ENCODE data around the gene COL19A1. TPM values are rescaled to one million over a fixed set of nuclear protein-coding genes. Genes with fewer than 3 reads are reported as not detected.
"Not testable (repeated sequence)": the region's sequence is repeated elsewhere in the genome, so short reads cannot be mapped to it uniquely, and the experiment has no call there.

Gene COL19A1
- total and polyA plus RNA-seq, 9 donors, result 0.20 to 0.23 TPM; not detected in 7

DNA sequence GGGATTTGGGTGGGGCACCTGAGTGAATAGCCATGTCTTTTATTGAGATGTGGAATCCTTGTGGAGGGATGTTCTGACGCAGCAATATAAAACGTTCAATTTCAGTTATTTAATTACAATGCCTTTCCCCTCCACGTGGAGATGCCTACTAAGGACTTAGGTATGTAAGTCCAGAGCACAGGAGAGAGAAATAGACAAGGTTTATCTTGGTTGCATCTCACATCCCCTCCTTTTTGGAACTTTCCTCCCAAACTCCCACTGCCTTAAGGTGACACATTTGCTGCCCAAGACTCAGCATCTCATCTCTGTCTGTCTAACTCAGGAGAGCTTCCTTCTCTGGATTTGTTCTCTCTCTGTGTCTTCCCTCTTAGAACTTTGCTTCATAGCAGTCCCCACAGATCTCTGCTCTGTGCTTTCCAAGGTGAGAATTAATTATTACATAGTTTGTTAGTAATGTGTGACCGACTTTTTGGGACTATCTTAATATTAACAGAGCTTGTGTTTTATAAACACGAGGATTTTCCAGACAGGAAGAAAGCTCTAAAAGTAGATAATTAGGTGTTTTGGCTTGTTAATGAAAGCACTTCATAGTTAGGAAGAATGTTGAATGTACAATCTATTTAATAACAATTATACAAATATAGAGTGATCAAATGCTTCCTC is 52.6 kb downstream of the COL19A1 start:
- H3K9me3 ChIP-seq, result no peaks in the 10 kb centered on the region
- no peaks in the 10 kb centered on the region for H3K27me3 ChIP-seq
- intact Hi-C loops (cut with DNase I), result no loop called here
- H3K4me3 ChIP-seq, result no peak overlapping the region
- no peaks in the 10 kb centered on the region for H3K4me1 ChIP-seq (ENCODE audit: insufficient read depth)
- no peak overlapping the region for H3K27ac ChIP-seq
- no peaks in the 10 kb centered on the region for H3K36me3 ChIP-seq
- no peak for DNase-seq
- 37 to 51% (median 41%) methylated on average over 5 of the region's 5 CpGs for WGBS, 3 donors
- TF ChIP-seq POLR2A (IDR thresholded peaks at IDR 0.05), result no peak
- no peak for TF ChIP-seq EP300 (IDR thresholded peaks at IDR 0.05)
- TF ChIP-seq CTCF (IDR thresholded peaks at IDR 0.05), result no peak

- H3K27me3 ChIP-seq; H3K9me3 ChIP-seq; H3K27ac ChIP-seq; DNase-seq; H3K4me1 ChIP-seq (ENCODE audit: insufficient read depth); intact Hi-C loops (cut with DNase I); H3K36me3 ChIP-seq; H3K4me3 ChIP-seq: not testable (repeated sequence)
- WGBS, 3 donors, result 92 to 95% methylated on average over 2 of the region's 2 CpGs; no CpG with 5 or more reads in 1 of the 3 donors
These were observed 54.7 kb downstream of the COL19A1 start for GRCh38 chr6:69921066-69921465.

GRCh38 chr6:69921611-69922010 is 55.3 kb downstream of the COL19A1 start:
- H3K36me3 ChIP-seq; DNase-seq; H3K9me3 ChIP-seq; H3K27ac ChIP-seq; intact Hi-C loops (cut with DNase I); H3K4me1 ChIP-seq (ENCODE audit: insufficient read depth); H3K4me3 ChIP-seq; H3K27me3 ChIP-seq: not testable (repeated sequence)
- 90 to 96% (median 94%) methylated on average over 22 of the region's 22 CpGs for WGBS, 3 donors

DNA sequence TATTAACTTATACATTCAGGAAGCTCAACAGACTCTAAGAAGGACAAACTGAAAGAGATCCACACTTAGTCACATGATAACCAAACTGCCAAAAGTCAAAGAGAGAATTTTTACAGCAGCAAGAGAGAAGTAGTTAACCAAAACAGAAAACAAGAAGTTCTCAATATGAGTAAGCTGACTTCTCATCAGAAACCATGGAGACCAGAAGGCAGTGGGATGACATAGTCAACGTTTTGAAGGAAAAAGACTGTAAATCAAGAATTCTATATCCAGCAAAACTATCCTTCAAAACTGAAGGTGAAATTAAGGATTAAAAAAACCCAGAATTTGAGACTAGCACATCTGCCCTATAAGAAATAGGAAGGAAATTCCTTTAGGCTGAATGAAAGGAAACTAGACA is 60.4 kb downstream of the COL19A1 start:
- H3K4me1 ChIP-seq (ENCODE audit: insufficient read depth), result no peaks in the 10 kb centered on the region
- WGBS, 3 donors, result 67 to 83% (median 77%) methylated on average over 1 of the region's 1 CpG
- DNase-seq, result no peak
- H3K4me3 ChIP-seq, result no peak overlapping the region
- TF ChIP-seq EP300 (IDR thresholded peaks at IDR 0.05), result no peak
- no peak for TF ChIP-seq CTCF (IDR thresholded peaks at IDR 0.05)
- TF ChIP-seq POLR2A (IDR thresholded peaks at IDR 0.05), result no peak
- H3K9me3 ChIP-seq, result no peaks in the 10 kb centered on the region
- H3K27me3 ChIP-seq, result no peaks in the 10 kb centered on the region
- H3K27ac ChIP-seq, result no peak overlapping the region
- intact Hi-C loops (cut with DNase I), result no loop called here
- H3K36me3 ChIP-seq, result no peaks in the 10 kb centered on the region

DNA sequence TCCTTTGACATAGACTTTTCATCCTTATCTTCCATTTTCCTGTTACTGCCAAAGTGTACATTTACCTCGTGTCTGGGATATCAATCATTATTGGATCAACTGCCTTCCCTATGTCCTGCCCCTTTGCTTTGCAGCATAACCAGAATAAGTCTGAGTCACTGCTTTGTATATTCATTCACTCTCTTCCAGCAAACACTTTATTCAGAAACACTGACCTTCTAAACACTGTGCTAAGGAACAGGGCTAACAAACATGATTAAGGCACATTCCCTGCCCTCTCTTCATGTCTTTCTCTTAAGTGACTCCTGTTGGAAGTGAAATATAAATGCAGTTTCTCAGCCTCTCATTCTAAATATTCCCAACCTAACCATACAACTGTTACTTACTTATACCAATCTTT is 66.9 kb downstream of the COL19A1 start:
- no peak for DNase-seq
- WGBS, 3 donors, result 3 to 22% (median 17%) methylated on average over 1 of the region's 1 CpG
- Histone ChIP-seq H3K4me1 (ENCODE audit: insufficient read depth) (no peaks in the 10 kb centered on the region), H3K36me3 (no peaks in the 10 kb centered on the region), H3K27me3 (no peaks in the 10 kb centered on the region), H3K27ac (no peak overlapping the region), H3K4me3 (no peak overlapping the region), H3K9me3 (no peaks in the 10 kb centered on the region)
- intact Hi-C loops (cut with DNase I), result no loop called here
- TF ChIP-seq POLR2A (IDR thresholded peaks at IDR 0.05) (no peak), EP300 (IDR thresholded peaks at IDR 0.05) (no peak), CTCF (IDR thresholded peaks at IDR 0.05) (no peak)

Data from ovary (tissue), 9 donors.